Erythroblast (primary cell): ENCODE measurements around the gene SRGAP1.
"Not testable (repeated sequence)": the region's sequence is repeated elsewhere in the genome, so short reads cannot be mapped to it uniquely, and the experiment has no call there.

Experiments used
- DNase-seq, 2 experiments: peaks; one replicate each; lab custom pipeline; 2025; lab: John Stamatoyannopoulos, UW
- GATA1 ChIP-seq: IDR thresholded peaks from 2 replicates; pipeline ENCODE4 v1.6.1; 2011; ENCODE audit warnings: low read depth, mild to moderate bottlenecking, control low read depth, low read length, moderate library complexity
- POLR2A ChIP-seq: IDR thresholded peaks from 2 replicates; pipeline ENCODE4 v1.6.1; 2011; ENCODE audit warnings: mild to moderate bottlenecking, low read length

Gene SRGAP1

DNA sequence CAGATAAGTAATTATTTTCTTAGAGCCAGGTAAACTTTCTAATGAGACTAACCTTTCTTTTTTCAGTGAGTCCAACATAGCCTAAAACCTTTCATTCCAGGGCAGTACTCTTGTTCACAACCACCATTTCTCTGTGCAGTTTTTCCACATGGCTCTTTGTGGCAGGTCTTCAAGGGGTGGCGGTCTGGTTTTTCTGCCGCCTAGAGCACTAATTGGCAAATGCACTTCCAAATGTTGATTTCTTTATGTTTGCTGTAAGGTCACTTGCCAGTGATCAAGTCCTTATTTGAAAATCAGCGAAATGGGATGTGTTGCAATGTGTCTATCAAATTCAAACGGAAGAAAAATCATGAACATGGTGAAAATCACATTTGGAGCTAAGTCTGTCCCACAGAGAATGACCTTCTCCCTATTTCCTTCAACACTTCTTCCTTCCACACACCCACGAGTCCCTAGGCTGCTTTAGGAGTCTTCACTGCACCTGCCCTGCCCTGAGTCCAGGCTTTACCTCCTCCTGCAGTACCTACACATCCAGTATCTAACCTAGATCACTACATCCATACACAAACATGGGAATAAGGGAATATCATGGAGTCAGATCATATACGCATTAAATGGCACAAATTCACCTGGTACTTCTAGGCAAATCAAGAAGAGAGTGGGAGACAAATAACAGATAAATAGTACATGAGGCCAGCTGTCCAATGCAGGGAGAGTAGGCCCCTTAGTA lies 1.9 kb downstream of the SRGAP1 start:
- no peak for DNase-seq
- no peak for TF ChIP-seq POLR2A
- no peak for TF ChIP-seq GATA1

DNA sequence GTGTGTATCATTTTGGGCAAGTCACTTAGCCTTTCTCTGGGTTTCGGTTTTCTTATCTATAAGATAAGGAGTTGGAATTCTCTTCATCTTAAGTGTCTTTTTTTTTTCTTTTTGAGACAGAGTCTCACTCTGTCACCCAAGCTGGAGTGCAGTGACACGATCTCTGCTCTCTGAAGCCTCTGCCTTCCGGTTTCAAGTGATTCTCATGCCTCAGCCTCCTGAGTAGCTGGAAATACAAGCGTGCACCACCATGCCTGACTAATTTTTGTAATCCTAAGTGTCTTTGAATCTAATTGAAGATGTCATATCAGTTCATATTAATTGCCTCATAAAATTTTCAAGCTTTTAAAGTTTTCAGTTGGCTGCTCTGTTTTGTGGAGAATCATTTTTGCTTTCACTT lies 4.0 kb downstream of the SRGAP1 start:
- TF ChIP-seq GATA1 (no peak), POLR2A (no peak)
- no peak for DNase-seq

DNA sequence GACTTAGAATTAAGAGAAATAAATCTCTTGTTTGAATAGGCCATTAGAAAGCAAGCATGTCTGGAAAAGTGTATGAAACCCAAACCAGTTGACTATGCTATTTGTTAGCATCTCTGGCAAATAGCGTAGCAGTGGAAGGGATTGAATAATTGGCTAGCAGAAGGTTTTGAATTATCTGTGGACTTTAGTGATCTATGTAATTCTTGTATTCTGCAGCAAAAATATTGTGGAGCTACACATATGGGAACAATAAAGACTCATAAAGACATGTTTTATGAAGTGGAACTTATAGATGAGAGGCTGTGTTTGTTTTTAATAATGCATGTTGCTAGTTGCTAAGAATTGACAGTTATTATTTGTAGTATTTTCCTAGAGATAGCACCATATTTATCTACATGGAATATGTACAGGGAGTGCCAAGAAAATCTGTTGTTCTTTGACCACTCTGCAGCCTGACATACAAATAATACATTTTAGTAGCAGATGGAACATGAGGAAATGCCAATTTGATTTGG lies 4.7 kb downstream of the SRGAP1 start:
- DNase-seq = no peak
- TF ChIP-seq GATA1 (no peak), POLR2A (no peak)

DNA sequence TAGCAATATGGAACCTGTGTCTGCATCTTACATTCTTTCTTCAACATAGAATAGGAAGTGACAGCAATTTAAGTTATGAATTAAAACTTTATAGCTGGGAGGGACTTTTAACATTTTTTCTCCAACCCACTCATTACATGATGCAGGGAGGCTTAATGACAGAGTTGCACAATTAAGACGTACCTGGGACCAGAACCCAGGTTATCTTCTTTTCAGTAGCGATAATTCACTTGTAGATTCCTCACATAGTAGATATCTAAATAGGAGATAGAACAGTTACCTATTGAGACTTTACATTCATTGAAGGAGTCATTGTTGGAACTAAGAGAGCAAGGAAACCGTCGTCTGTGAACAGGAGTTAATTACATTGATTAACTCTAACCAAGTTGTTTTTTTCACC lies 5.1 kb downstream of the SRGAP1 start:
- TF ChIP-seq POLR2A (no peak), GATA1 (no peak)
- DNase-seq = no peak

DNA sequence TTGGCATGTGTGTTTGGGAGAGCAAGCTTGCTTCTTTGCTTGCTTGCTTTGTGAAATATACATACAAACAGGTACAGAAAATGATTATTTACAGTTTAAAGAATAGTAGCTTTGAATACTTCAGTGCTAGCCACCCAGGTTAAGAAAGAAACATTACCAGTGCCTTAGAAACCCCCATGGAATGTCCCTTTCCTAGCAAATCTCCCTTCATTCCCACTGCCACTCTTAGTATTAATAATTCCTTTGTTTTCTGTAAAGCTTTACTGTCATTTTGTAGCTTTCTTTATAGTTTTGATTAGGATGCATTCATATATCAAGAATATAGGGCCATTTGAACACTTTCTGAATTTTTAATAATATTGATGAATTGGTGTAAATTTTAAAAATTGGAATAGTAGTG lies 9.5 kb downstream of the SRGAP1 start:
- DNase-seq = no peak

DNA sequence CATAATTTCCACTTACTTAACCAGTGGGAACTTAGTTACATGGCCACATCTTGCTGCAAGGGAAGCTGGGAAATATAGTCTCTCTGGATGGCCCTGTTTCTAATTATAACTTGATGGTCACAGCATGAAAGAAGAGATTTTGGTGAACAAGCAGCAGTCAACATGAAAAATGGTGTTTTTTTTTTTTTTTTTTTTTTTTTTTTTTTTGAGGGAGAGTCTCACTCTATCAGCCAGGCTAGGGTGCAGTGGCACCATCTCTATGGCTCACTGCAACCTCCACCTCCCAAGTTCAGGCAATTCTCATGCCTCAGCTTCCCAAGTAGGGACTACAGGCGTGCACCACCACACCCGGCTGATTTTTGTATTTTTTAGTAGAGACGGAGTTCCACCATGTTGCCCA lies 10.8 kb downstream of the SRGAP1 start:
- TF ChIP-seq GATA1 (no peak), POLR2A (no peak)

More for the DNA sequence above, 9.5 kb downstream of the SRGAP1 start:
- TF ChIP-seq GATA1 (no peak), POLR2A (no peak)

DNA sequence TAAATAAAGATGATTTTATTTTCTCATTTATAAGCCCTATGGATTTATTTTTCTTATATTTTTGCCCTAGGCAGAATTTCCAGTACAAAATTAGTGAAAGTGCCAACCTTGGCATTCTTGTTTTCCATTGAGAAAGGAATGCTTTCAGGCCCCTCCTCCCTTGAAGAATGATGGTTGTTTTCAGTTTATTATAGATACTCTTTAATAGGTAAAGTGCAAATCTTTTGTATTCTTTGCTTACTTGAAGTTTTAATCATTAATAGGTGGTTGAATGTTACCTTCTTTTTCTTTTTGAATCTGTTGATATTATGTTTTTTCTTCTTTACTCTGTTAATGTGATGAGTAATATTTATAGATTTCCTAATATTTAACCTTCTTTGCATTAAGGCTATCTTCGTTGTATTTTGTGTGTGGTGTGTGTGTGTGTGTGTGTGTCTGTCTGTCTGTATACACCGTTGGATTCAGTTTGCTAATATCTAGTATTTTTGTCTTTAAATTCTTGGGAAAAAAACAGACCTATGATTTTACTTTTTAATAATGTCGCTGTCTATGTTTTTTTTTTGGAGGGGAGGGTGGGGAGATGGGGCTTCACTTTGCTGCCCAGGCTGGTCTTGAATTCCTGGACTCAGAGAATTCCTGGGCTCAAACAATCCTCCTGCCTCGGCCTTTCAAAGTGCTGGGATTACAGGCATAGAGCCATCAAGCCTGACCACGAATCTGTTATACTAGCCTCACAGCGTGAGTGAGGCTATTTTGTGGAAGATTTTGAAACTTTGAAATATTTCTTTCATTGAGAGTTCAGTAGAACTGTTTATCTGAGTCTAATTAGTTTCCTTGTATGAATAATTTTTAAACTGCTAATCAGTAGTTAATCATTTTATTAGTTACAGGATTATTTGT lies 13.5 kb downstream of the SRGAP1 start:
- DNase-seq = no peak
- no peak for TF ChIP-seq GATA1
- no peak for TF ChIP-seq POLR2A

More for the DNA sequence above, 10.8 kb downstream of the SRGAP1 start:
- DNase-seq = no peak

DNA sequence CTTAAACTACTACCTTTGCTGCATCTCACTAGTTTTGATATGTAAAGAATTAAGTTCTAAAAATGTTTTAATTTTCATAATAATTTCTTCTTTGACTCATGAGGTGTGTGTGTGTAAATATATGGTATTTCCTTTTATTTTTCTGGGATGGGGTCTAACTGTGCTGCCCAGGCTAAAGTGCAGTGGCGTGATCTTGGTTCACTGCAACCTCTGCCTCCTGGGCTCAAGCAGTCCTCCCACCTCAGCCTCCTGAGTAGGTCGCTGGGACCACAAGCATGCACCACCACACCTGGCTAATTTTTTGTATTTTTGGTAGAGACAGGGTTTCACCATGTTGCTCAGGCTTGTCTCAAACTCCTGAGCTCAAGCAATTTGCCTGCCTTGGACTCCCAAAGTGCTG lies 15.4 kb downstream of the SRGAP1 start:
- not testable (repeated sequence) for DNase-seq

DNA sequence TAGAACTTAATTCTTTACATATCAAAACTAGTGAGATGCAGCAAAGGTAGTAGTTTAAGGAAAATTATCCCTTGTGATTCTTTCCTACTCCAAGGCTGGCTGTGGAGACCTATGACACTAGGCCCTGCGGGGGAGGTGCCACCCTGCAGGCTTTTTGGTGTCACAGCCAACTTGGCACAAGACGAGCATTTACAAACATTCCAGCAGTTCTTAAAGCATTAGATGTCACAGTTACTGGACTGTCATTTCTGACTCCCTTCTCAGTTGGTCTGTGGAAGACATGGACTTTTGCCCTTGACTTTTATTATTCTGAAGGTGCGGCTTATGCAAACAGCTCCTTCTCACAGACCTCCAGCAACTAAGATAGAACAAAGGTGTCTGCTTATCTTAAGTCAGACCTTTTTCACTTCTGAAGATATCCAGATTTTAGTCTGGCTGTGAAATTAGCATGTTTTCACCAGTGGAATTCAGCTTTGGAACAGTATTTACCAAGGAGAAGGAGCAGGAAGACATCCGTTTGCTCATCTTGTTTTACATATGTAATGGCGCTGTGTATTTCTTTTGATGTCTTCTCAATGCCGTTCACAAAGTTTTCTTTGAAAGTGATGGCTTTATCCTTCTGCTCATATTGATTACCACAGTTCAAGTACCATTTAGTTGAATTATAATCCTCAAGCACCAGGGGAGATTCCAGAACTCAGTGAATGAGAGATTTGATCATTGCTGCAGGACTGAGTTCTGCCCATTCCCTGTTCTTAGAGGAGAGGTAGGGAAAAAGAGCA lies 17.9 kb downstream of the SRGAP1 start:
- DNase-seq = no peak
- TF ChIP-seq POLR2A (no peak), GATA1 (no peak)

DNA sequence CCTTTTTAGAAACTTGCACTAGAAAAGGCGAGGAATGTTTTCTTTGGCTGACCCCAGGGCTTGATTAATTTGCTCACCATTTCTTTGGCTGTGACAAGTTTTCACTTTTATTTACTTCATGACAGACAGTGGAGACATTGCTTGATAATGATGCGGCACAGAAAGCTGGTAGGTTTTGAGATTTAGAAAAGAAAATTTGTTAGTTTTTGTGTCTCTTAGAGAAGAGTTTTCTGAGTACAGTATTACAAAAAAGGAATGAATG lies 18.4 kb downstream of the SRGAP1 start:
- no peak for TF ChIP-seq POLR2A
- TF ChIP-seq GATA1 = no peak
- DNase-seq = no peak

DNA sequence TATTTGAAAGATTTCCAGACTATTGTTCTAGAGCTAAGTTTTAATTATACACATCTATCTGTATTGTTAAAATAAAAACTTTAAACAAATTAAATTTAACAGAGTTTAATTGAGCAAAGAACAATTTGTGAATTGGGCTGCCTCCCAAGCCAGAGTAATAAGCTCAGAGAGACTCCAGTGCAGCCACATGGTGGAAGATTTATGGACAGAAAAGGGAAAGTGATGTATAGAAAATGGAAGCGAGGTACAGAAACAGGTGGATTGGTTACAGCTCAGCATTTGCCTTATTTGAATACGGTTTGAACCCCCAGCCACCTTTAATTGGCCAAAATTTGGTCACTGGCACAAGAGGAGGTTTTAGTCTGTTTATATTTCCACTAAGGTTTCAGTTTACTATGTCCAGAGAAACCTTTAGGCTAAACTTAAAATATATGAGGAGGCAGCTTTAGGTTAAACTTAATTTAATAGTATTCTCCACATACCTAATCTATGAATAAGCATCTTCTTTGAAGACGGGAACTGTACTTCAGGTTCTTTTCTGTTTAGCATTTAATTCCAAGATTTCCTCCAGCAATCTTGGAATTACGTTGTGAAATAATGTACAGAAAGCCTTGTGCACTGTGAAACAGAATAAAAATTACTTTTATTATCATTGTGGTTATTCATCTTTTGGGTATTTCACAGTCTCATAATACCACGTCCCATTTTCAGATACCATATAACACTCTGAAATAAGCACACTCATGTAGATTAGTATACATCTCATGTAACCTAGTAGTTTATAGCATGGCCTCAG lies 19.4 kb downstream of the SRGAP1 start:
- DNase-seq = no peak
- TF ChIP-seq GATA1 (no peak), POLR2A (no peak)

DNA sequence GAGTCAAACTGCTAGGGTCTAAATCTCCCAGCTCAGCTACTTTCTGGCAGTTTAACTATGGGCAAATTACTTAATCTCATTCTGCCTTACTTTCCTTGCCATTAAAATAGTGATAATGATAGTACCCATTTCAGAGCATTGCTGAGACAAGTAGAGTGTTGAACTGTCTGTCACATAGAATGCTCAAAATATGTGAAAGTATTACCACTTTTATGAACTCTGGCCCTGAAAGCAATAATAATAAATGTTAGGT lies 19.9 kb downstream of the SRGAP1 start:
- TF ChIP-seq GATA1 = no peak
- TF ChIP-seq POLR2A = no peak

DNA sequence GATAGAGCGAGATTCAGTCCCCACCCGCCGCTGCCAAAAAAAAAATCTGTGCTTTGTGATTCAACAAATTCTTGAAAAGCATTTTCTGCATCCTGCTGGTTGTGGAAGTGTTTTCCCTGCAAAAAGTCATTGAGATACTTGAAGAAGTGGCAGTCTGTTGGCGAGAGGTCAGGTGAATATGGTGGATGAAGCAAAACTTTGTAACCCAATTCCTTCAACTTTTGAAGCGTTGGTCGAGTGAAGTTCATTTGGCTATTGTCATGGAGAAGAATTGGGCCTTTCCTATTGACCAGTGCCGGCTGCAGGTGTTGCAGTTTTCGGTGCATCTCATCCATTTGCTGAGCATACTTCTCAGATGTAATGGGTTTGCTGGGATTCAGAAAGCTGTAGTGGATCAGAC lies 20.9 kb downstream of the SRGAP1 start:
- TF ChIP-seq POLR2A (no peak), GATA1 (no peak)
- DNase-seq = no peak

More for the DNA sequence above, 19.9 kb downstream of the SRGAP1 start:
- DNase-seq = no peak

DNA sequence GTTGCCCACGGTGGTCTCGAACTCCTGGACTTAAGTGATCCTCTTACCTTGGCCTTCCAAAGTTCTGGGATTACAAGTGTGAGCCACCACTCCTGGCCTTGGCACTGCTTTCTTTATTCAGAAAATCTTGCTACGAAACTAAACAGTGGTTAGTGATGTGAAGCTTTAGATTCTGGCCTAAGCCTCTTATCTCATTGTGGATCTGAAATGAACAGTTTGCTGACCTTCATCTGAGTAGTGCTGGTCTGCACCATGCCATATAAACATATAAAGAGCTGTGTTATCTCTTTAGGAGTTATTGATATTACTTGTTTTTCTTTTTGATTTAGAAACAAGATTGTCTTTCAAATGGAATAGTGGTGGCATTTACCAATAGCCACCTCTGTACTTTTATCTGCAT lies 22.6 kb downstream of the SRGAP1 start:
- DNase-seq = no peak
- no peak for TF ChIP-seq POLR2A
- no peak for TF ChIP-seq GATA1
